ENCODE data around the gene IQCH. TPM values are rescaled to one million over a fixed set of nuclear protein-coding genes. Genes with fewer than 3 reads are reported as not detected.

IQCH gene
- total RNA-seq, 2 donors from 2014 or later, result 5.8 to 9.5 TPM

DNA sequence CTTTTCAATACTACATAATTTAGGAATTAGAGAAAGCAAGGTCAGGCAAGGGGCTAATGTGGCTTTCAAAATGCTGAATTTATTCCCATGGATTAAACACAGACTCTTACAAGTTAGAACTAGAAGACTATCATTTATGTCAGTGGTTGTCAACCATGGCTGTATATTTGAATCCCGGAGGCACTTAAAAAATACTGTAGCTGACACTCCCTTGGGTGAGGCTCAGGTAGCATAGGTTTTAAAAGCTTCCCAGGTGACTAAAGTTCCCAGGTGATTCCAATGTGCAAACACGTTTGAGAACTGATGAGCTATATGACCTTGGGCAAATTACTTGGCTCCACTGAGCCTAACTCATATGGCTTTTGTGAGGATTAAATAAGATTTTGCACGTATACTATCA, 29.7 kb upstream of the IQCH start:
- TF ChIP-seq, protein P1, sequence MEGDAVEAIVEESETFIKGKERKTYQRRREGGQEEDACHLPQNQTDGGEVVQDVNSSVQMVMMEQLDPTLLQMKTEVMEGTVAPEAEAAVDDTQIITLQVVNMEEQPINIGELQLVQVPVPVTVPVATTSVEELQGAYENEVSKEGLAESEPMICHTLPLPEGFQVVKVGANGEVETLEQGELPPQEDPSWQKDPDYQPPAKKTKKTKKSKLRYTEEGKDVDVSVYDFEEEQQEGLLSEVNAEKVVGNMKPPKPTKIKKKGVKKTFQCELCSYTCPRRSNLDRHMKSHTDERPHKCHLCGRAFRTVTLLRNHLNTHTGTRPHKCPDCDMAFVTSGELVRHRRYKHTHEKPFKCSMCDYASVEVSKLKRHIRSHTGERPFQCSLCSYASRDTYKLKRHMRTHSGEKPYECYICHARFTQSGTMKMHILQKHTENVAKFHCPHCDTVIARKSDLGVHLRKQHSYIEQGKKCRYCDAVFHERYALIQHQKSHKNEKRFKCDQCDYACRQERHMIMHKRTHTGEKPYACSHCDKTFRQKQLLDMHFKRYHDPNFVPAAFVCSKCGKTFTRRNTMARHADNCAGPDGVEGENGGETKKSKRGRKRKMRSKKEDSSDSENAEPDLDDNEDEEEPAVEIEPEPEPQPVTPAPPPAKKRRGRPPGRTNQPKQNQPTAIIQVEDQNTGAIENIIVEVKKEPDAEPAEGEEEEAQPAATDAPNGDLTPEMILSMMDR (IDR thresholded peaks at IDR 0.05), result no peak
- TF ChIP-seq POLR2A (IDR thresholded peaks at IDR 0.05), result no peak
- TF ChIP-seq POLR2AphosphoS5 (IDR thresholded peaks at IDR 0.05), result no peak
- H3K27me3 ChIP-seq (replicated peaks; ENCODE audit: insufficient read depth), result no peaks in the 10 kb centered on the region
- H3K9me3 ChIP-seq, result no peaks in the 10 kb centered on the region
- 74% methylated on average over 3 of the region's 3 CpGs for whole genome bisulfite sequencing
- H3K27ac ChIP-seq, result no peak overlapping the region
- no peaks in the 10 kb centered on the region for H3K36me3 ChIP-seq
- DNase-seq (ENCODE audit: low spot score), result no peak
- H3K4me3 ChIP-seq, result no peak overlapping the region
- intact Hi-C loops (cut with DNase I), result no loop called here
- H3K4me1 ChIP-seq (replicated peaks), result no peaks in the 10 kb centered on the region

DNA sequence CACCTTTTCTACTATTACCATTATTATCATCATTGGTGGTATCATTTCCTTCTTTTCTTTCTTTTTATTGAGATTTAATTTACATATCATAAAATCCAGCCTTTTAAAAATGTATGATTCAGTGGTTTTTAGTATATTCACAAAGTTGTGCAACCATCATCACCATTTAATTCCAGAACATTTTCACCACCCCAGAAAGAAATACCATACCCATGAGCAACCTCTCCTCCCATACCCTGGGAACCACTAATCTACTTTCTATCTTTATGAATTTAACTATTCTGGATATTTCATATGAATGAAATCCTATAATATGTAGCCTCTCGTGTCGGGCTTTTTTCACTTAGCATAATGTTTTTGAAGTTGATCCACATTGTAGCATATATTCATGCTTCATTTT, 29.2 kb upstream of the IQCH start:
- no peaks in the 10 kb centered on the region for H3K27me3 ChIP-seq (replicated peaks; ENCODE audit: insufficient read depth)
- no peak overlapping the region for H3K4me3 ChIP-seq
- no peaks in the 10 kb centered on the region for H3K36me3 ChIP-seq
- no peak overlapping the region for H3K27ac ChIP-seq
- TF ChIP-seq, protein P1 (IDR thresholded peaks at IDR 0.05), result no peak
- TF ChIP-seq POLR2AphosphoS5 (IDR thresholded peaks at IDR 0.05), result no peak
- TF ChIP-seq POLR2A (IDR thresholded peaks at IDR 0.05), result no peak
- no peaks in the 10 kb centered on the region for H3K4me1 ChIP-seq (replicated peaks)
- 100% methylated on average over 2 of the region's 2 CpGs for WGBS
- DNase-seq (ENCODE audit: low spot score), result no peak
- no peaks in the 10 kb centered on the region for H3K9me3 ChIP-seq
- intact Hi-C loops (cut with DNase I), result no loop called here

DNA sequence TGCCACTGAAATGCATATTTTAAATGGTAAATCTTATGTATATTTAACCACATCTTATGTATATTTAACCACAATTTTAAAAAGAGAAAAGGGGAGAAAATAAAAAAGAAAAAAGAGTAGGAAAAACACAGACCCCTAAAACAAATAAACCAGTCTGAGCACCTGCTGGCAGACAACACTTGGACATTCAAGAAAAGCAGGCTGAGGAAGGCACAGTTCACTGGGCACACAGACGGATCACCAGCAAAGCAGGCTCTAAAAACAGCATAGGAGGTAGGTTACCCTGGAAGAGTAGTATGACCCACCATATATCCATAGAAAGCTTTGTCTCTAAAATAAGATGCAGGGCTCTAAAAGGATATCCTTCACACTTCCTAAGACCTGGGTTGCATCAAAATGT, 27.2 kb upstream of the IQCH start:
- no peak for DNase-seq (ENCODE audit: low spot score)

DNA sequence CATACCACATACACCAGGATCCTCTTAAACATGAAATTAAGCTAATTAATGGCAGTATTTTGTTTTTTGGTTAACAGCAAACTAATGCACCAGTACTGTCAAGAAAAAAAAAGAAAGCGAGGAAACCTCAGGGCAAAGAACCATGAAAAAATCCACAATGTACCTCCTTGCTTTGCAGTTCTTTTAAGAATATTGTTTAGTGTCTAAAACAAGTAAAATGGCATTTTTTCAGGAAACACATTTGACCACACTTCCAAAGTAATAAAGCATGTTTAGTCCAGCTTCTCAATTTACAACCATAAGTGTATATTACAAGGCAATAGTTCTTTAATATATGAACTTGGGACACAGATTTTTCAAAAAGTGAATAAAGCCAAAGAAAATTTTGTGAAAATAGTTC, 26.7 kb upstream of the IQCH start:
- H3K36me3 ChIP-seq, result no peaks in the 10 kb centered on the region
- H3K27ac ChIP-seq, result no peak overlapping the region
- intact Hi-C loops (cut with DNase I), result no loop called here
- no peak for TF ChIP-seq POLR2AphosphoS5 (IDR thresholded peaks at IDR 0.05)
- TF ChIP-seq, protein P1 (IDR thresholded peaks at IDR 0.05), result no peak
- no peak for TF ChIP-seq POLR2A (IDR thresholded peaks at IDR 0.05)
- no peak overlapping the region for H3K4me3 ChIP-seq
- H3K4me1 ChIP-seq (replicated peaks), result no peaks in the 10 kb centered on the region
- no peaks in the 10 kb centered on the region for H3K9me3 ChIP-seq
- no peak for DNase-seq (ENCODE audit: low spot score)
- H3K27me3 ChIP-seq (replicated peaks; ENCODE audit: insufficient read depth), result no peaks in the 10 kb centered on the region
- WGBS, result 100% methylated on average over 1 of the region's 1 CpG

More for the DNA sequence above, 27.2 kb upstream of the IQCH start:
- no peaks in the 10 kb centered on the region for H3K9me3 ChIP-seq
- no peak overlapping the region for H3K27ac ChIP-seq
- no peak overlapping the region for H3K4me3 ChIP-seq
- H3K36me3 ChIP-seq, result no peaks in the 10 kb centered on the region
- intact Hi-C loops (cut with DNase I), result no loop called here
- TF ChIP-seq, protein P1 (IDR thresholded peaks at IDR 0.05), result no peak
- TF ChIP-seq POLR2A (IDR thresholded peaks at IDR 0.05) (no peak), POLR2AphosphoS5 (IDR thresholded peaks at IDR 0.05) (no peak)
- H3K27me3 ChIP-seq (replicated peaks; ENCODE audit: insufficient read depth), result no peaks in the 10 kb centered on the region
- H3K4me1 ChIP-seq (replicated peaks), result no peaks in the 10 kb centered on the region
- 90% methylated on average over 1 of the region's 1 CpG for WGBS

DNA sequence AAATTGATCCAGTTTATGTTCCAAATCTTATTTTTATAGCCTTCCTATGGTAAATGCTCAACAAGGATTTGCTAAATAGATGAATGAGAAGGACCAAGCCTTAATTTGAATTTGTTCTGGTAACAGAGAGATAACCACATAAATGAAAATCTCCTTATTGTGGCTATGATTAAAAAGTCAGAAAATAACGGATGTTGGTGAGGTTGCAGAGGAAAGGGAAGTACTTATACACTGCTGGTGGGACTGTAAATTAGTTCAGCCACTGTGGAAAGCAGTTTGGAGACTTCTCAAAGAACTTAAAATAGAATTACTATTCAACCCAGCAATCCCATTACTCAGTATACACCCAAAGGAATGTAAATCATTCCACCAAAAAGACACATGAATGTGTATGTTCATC, 26.3 kb upstream of the IQCH start:
- WGBS, result 79% methylated on average over 1 of the region's 1 CpG
- intact Hi-C loops (cut with DNase I), result no loop called here

More for the DNA sequence above, 26.3 kb upstream of the IQCH start:
- no peaks in the 10 kb centered on the region for H3K36me3 ChIP-seq
- no peak for TF ChIP-seq POLR2A (IDR thresholded peaks at IDR 0.05)
- TF ChIP-seq, protein P1 (IDR thresholded peaks at IDR 0.05), result no peak
- TF ChIP-seq POLR2AphosphoS5 (IDR thresholded peaks at IDR 0.05), result no peak
- no peaks in the 10 kb centered on the region for H3K27me3 ChIP-seq (replicated peaks; ENCODE audit: insufficient read depth)
- no peak overlapping the region for H3K27ac ChIP-seq
- H3K9me3 ChIP-seq, result no peaks in the 10 kb centered on the region
- H3K4me3 ChIP-seq, result no peak overlapping the region
- no peak for DNase-seq (ENCODE audit: low spot score)
- H3K4me1 ChIP-seq (replicated peaks), result no peaks in the 10 kb centered on the region
